PC-9 (cell line): ENCODE data around the gene LOXL1. TPM values are rescaled to one million over a fixed set of nuclear protein-coding genes. Genes with fewer than 3 reads are reported as not detected.
"Not testable (repeated sequence)": the region's sequence is repeated elsewhere in the genome, so short reads cannot be mapped to it uniquely, and the experiment has no call there.

Experiments
- BruUV-seq: library from RNA; stranded (reverse); fragments of 400-500 nt; replicated peaks from 2 replicates; lab custom pipeline; 2021; lab: Mats Ljungman, UMichigan
- CTCF ChIA-PET: fragments of 300-600 bp; sonication (Branson Sonifier 250); formaldehyde crosslinking; loops from one replicate; lab custom pipeline; 2022; ENCODE audit warnings: antibody characterized with exemption; lab: Charles Lee
- POLR2A ChIA-PET: fragments of 300-600 bp; sonication (Branson Sonifier 250); formaldehyde crosslinking; loops from one replicate; lab custom pipeline; 2022; ENCODE audit warnings: antibody characterized with exemption; ENCODE audit not compliant: unreplicated experiment; lab: Charles Lee
- DNase-seq, 2 experiments: peaks; one replicate each; pipeline versions ENCODE4 v3.0.0 to v3.0.0-alpha.2; 2015 to 2022; ENCODE audit warnings: mixed read lengths in 1 of 2
- H2AFZ ChIP-seq: fragments of 200-600 bp; sonication (generic); 2 replicates; pipeline ENCODE4 v1.8.1; 2017; ENCODE audit warnings: antibody characterized with exemption
- H3F3A ChIP-seq: fragments of 200-600 bp; sonication (generic); 2 replicates; pipeline ENCODE4 v1.8.1; 2017; ENCODE audit warnings: antibody characterized with exemption, mild to moderate bottlenecking, low read depth; ENCODE audit not compliant: insufficient read depth
- H3K27ac ChIP-seq: fragments of 200-600 bp; sonication (generic); 2 replicates; pipeline ENCODE4 v1.6.1; 2016; ENCODE audit warnings: mixed run types
- H3K27me3 ChIP-seq: fragments of 200-600 bp; sonication (generic); 2 replicates; pipeline ENCODE4 v1.6.1; 2016; ENCODE audit warnings: low read depth, mixed run types; ENCODE audit not compliant: insufficient read depth
- H3K36me3 ChIP-seq: fragments of 200-600 bp; sonication (generic); 2 replicates; pipeline ENCODE4 v1.6.1; 2016; ENCODE audit warnings: low read depth, mixed run types
- H3K4me1 ChIP-seq: fragments of 200-600 bp; sonication (generic); replicated peaks from 2 replicates; pipeline ENCODE4 v1.6.1; 2016; ENCODE audit warnings: mixed run types; ENCODE audit not compliant: insufficient read depth
- H3K4me2 ChIP-seq: fragments of 200-600 bp; sonication (generic); 2 replicates; pipeline ENCODE4 v1.6.1; 2017; ENCODE audit warnings: mixed run types
- H3K4me3 ChIP-seq: fragments of 200-600 bp; sonication (generic); 2 replicates; pipeline ENCODE4 v1.6.1; 2016; ENCODE audit warnings: mixed run types
- H3K79me2 ChIP-seq: fragments of 200-600 bp; sonication (generic); 2 replicates; pipeline ENCODE4 v1.6.1; 2017; ENCODE audit warnings: low read depth, mixed run types
- H3K9me2 ChIP-seq: fragments of 200-600 bp; sonication (generic); 2 replicates; pipeline ENCODE4 v1.8.1; 2017; ENCODE audit warnings: mild to moderate bottlenecking; ENCODE audit not compliant: insufficient read depth
- H3K9me3 ChIP-seq: fragments of 200-600 bp; sonication (generic); 2 replicates; pipeline ENCODE4 v1.8.1; 2016; ENCODE audit warnings: low read depth; ENCODE audit not compliant: insufficient read depth
- H4K20me1 ChIP-seq: fragments of 200-600 bp; sonication (generic); 2 replicates; pipeline ENCODE4 v1.8.1; 2017; ENCODE audit not compliant: insufficient read depth
- CTCF ChIP-seq: fragments of 200-600 bp; sonication (generic); conservative IDR thresholded peaks from 2 replicates; pipeline ENCODE4 v1.6.1; 2017; ENCODE audit warnings: mixed run types, antibody characterized with exemption, mild to moderate bottlenecking, moderate library complexity
- EZH2 ChIP-seq: fragments of 200-600 bp; sonication (generic); IDR thresholded peaks from 2 replicates; pipeline ENCODE4 v1.8.0; 2017; ENCODE audit warnings: antibody characterized with exemption, low read depth
- intact Hi-C: fragments of 100-400 bp; cut with micrococcal nuclease; formaldehyde crosslinking; loops from one replicate; pipeline ENCODE4 v1.10.0; 2022; ENCODE audit not compliant: unreplicated experiment
- total RNA-seq: library from RNA; stranded (reverse); gene quantifications from 2 replicates; pipeline ENCODE4 v1.2.3, GENCODE V29; 2021

The LOXL1 gene
- total RNA-seq, 1 experiment from 2014 or later = 50.7 TPM

- H3K27ac ChIP-seq, BruUV-seq, H3K36me3 ChIP-seq, H3F3A ChIP-seq, DNase-seq, H3K4me2 ChIP-seq, H4K20me1 ChIP-seq, H3K9me3 ChIP-seq, H3K27me3 ChIP-seq, H2AFZ ChIP-seq, H3K79me2 ChIP-seq, H3K4me3 ChIP-seq, H3K9me2 ChIP-seq, CTCF ChIA-PET, H3K4me1 ChIP-seq: not testable (repeated sequence)
- POLR2A ChIA-PET = interaction anchor here (0.6 kb wide), 1 partner anchor 450 kb away, joined by 15 read pairs; no protein-coding TSS in a partner anchor
- intact Hi-C loops = loop anchor here (10.0 kb wide), 1 partner anchor 59 kb away; no protein-coding TSS in a partner anchor
These were observed 49.3 kb downstream of the LOXL1 start for GRCh38 chr15:73975440-73976125.

DNA sequence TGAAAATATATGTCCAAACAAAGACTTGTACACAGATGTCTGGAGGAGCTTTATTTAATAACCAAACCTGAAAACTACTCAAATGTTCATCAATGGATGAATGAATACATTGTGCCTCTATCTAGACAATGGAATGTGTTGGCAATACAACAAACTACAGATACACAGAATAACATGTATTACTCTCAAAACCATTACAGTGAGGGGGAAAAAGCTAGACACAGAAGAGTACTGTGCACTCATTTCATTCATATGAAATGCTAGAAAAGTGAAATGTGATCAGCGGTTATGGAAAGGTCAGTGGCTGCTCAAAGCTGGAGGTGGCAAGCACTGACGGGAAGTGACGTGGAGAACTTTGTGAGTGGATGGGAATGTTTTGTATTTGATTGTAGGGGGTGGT, 52.6 kb downstream of the LOXL1 start:
- intact Hi-C loops = loop anchor here (10.0 kb wide), 1 partner anchor 56 kb away; no protein-coding TSS in a partner anchor

DNA sequence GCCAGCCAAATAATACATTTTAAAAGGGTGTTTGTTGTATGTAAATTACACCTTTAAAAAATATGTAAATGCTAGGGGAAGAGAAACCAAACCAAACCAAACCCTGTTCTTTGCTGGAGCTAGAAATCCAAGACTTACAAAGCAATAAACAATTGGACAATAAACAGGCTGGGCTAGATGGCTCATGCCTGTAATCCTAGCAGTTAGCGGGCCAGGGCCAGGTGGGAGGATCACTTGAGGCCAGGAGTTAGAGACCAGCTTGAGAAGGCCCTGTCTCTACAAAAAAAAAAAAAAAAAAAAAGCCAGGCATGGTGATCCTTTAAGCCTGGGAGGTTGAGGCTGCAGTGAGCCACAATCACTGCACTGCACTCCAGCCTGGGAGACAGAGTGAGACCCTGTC, 53.4 kb downstream of the LOXL1 start:
- TF ChIP-seq EZH2 (no peak), CTCF (no peak)
- no peaks in the 10 kb centered on the region for H4K20me1 ChIP-seq
- ChIA-PET CTCF (interaction anchor here (0.6 kb wide), 1 partner anchor 148 kb away, joined by 8 read pairs; no protein-coding TSS in a partner anchor), POLR2A (no interaction called here)
- H3K27ac ChIP-seq = no peak overlapping the region
- H3K4me1 ChIP-seq = peaks cover 27% of the 10 kb centered on the region
- H3K9me2 ChIP-seq = no peaks in the 10 kb centered on the region; the same call in 1 of the 2 replicates
- DNase-seq = no peak
- no peak overlapping the region for H3K4me3 ChIP-seq
- H2AFZ ChIP-seq = no peak overlapping the region
- peaks cover 7% of the 10 kb centered on the region; the same call in 1 of the 2 replicates for H3F3A ChIP-seq
- no peaks in the 10 kb centered on the region for H3K9me3 ChIP-seq
- BruUV-seq = no TSS peak
- intact Hi-C loops = loop anchor here (5.0 to 10.0 kb wide), 3 partner anchors 55 to 225 kb away; partner anchors contain the start of gene STRA6
- H3K36me3 ChIP-seq = no peaks in the 10 kb centered on the region
- H3K4me2 ChIP-seq = no peak overlapping the region
- no peaks in the 10 kb centered on the region for H3K79me2 ChIP-seq
- no peaks in the 10 kb centered on the region for H3K27me3 ChIP-seq

More for the DNA sequence above, 52.6 kb downstream of the LOXL1 start:
- no peak for DNase-seq
- no TSS peak for BruUV-seq
- Histone ChIP-seq H4K20me1 (no peaks in the 10 kb centered on the region), H3K4me1 (peaks cover 26% of the 10 kb centered on the region), H3K4me2 (no peak overlapping the region), H3K9me2 (no peaks in the 10 kb centered on the region), H3K27ac (no peak overlapping the region), H3K36me3 (no peaks in the 10 kb centered on the region), H3K9me3 (no peaks in the 10 kb centered on the region), H3K79me2 (no peaks in the 10 kb centered on the region), H3K4me3 (no peak overlapping the region), H3F3A (peaks cover 6% of the 10 kb centered on the region; the same call in 1 of the 2 replicates), H3K27me3 (no peaks in the 10 kb centered on the region), H2AFZ (no peak overlapping the region)
- TF ChIP-seq CTCF (no peak), EZH2 (no peak)
- POLR2A ChIA-PET = no interaction called here
- CTCF ChIA-PET = no interaction called here
